NCI-H1436 (cell line): ENCODE results near the gene CCL4L2.
"Not testable (repeated sequence)": the region's sequence is repeated elsewhere in the genome, so short reads cannot be mapped to it uniquely, and the experiment has no call there.

Experiments
- DNase-seq: peaks from one replicate; lab custom pipeline; 2025; lab: John Stamatoyannopoulos, UW

The CCL4L2 gene

DNA sequence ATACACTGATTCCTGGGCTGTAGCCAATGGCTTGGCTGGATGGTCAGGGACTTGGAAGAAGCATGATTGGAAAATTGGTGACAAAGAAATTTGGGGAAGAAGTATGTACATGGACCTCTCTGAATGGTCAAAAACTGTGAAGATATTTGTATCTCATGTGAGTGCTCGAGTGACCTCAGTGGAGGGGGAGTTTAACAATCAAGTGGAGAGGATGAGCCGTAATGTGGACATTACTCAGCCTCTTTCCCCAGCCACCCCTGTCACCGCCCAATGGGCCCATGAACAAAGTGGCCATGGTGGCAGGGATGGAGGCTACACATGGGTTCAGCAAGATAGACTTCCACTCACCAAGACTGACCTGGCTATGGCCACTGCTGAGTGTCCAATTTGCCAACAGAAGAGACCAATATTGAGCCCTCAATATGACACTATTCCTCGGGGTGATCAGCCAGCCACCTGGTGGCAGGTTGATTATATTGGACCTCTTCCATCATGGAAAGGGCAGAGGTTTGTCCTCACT, 10.8 kb downstream of the CCL4L2 start:
- DNase-seq: not testable (repeated sequence)

DNA sequence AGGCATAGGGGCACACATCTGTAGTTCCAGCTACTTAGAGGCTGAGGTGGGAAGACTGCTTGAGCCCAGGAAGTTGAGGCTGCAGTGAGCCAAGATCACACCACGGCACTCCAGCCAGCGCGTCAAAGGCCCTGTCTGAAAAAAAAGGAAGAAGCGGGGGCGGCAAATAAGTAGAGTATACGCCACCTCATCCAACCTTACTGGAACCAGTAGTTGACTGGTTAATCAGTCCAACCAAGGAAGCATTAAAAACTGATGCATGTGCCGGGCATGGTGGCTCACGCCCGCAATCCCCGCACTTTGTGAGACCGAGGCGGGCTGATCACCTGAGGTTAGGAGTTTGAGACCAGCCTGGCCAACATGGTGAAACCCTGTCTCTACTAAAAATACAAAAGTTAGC, 12.1 kb downstream of the CCL4L2 start:
- DNase-seq: not testable (repeated sequence)

DNA sequence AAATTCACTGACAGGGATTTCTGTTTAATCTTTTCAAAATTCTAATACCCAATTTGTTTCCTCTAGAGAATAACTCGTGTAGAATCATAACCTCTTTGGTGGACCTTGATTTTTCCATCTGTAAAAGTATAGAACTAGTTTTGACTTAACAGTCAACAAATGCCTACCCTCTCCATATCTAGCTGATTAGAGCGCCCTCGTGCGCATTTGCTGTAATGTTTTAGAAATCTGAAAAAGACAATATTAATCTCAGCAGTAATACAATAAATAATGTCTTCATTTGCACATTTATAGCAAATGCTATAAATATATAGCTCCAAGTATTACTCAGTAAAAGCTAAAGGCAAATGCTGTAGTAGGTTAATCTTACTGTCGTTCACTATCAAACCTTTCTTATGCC, 18.8 kb downstream of the CCL4L2 start:
- DNase-seq: not testable (repeated sequence)

- not testable (repeated sequence) for DNase-seq
Observed at GRCh38 chr17:36242046-36242445, 31.2 kb downstream of the CCL4L2 start.
